ENCODE measurements around the gene FRMD7.

FRMD7 gene

GRCh38 chrX:132033166-132033565, 94.7 kb downstream of the FRMD7 start:
- DNase-seq, result no peak

- DNase-seq, result no peak
These were observed 96.0 kb downstream of the FRMD7 start for GRCh38 chrX:132031867-132032266.

- DNase-seq, result no peak
These were observed 97.6 kb downstream of the FRMD7 start for GRCh38 chrX:132030264-132030663.

Measured in Kasumi-1 (cell line).